Fibroblast of lung (primary cell): ENCODE data around the gene SPEG. TPM values are rescaled to one million over a fixed set of nuclear protein-coding genes. Genes with fewer than 3 reads are reported as not detected.

ENCODE experiments used
- DNase-seq, 2 donors: peaks; one replicate each; pipeline versions ENCODE4 v3.0.0 to v3.0.0-alpha.2; 2010; ENCODE audit warnings: low read depth in 2 of 2
- H2AFZ ChIP-seq: 2 replicates; pipeline ENCODE4 v1.5.1; 2012; ENCODE audit warnings: low read length, control low read depth, inconsistent platforms
- H3K27ac ChIP-seq: 2 replicates; pipeline ENCODE4 v1.5.1; 2011; ENCODE audit warnings: low read length, control low read depth; ENCODE audit not compliant: insufficient read depth
- H3K27me3 ChIP-seq: 2 replicates; pipeline ENCODE4 v1.5.1; 2011; ENCODE audit warnings: mild to moderate bottlenecking, low read length; ENCODE audit not compliant: control insufficient read depth, insufficient read depth
- H3K36me3 ChIP-seq: 2 replicates; pipeline ENCODE4 v1.5.1; 2011; ENCODE audit warnings: low read length; ENCODE audit not compliant: control insufficient read depth, insufficient read depth
- H3K4me1 ChIP-seq: 2 replicates; pipeline ENCODE4 v1.5.1; 2011; ENCODE audit warnings: low read length; ENCODE audit not compliant: control insufficient read depth, insufficient read depth; ENCODE audit errors: extremely low read depth
- H3K4me2 ChIP-seq: 2 replicates; pipeline ENCODE4 v1.5.1; 2011; ENCODE audit warnings: low read length, control low read depth; ENCODE audit not compliant: insufficient read depth; ENCODE audit errors: extremely low read depth
- H3K4me3 ChIP-seq, 4 experiments: fragments of 200-600 bp in 1 of 4; sonication (generic) in 1 of 4; replicated peaks in 1 of 4; 2 replicates each; pipeline ENCODE4 v1.5.1; 2011 to 2016; ENCODE audit warnings: low read length in 4 of 4, low read depth in 3 of 4, mild to moderate bottlenecking in 3 of 4, control low read depth in 2 of 4, inconsistent platforms in 1 of 4, mixed read lengths in 1 of 4; ENCODE audit not compliant: insufficient read depth in 1 of 4; ENCODE audit errors: control extremely low read depth in 1 of 4
- H3K79me2 ChIP-seq: 2 replicates; pipeline ENCODE4 v1.5.1; 2012; ENCODE audit warnings: mild to moderate bottlenecking, low read length, inconsistent platforms; ENCODE audit not compliant: control insufficient read depth, insufficient read depth
- H3K9ac ChIP-seq: 2 replicates; pipeline ENCODE4 v1.5.1; 2011; ENCODE audit warnings: mild to moderate bottlenecking, low read length, control low read depth; ENCODE audit not compliant: insufficient read depth
- H3K9me3 ChIP-seq: 2 replicates; pipeline ENCODE4 v1.5.1; 2012; ENCODE audit warnings: low read depth, low read length; ENCODE audit not compliant: control insufficient read depth, insufficient read depth
- H4K20me1 ChIP-seq: 2 replicates; pipeline ENCODE4 v1.5.1; 2011; ENCODE audit warnings: low read length; ENCODE audit not compliant: control insufficient read depth, insufficient read depth; ENCODE audit errors: extremely low read depth
- EZH2 ChIP-seq: IDR thresholded peaks from 2 replicates; pipeline ENCODE4 v1.5.1; 2012; ENCODE audit warnings: low read length, control low read depth, mild to moderate bottlenecking; ENCODE audit errors: missing control alignments
- polyA plus RNA-seq, 2 donors: library from polyadenylated mRNA; depleted of rRNA in 1 of 2; stranded (reverse) in 1 of 2; unstranded in 1 of 2; fragments of >200 nt; gene quantifications; 2 replicates each; pipeline ENCODE4 v1.2.1, GENCODE V29; 2011 to 2012; ENCODE audit warnings: missing spikeins in 1 of 2
- total RNA-seq: library from RNA; depleted of rRNA; stranded (reverse); fragments of >200 nt; gene quantifications from 2 replicates; pipeline ENCODE4 v1.2.1, GENCODE V29; 2014
- TF ChIP-seq, protein P1 (sequence below), 2 donors: IDR thresholded peaks in 1 of 2; conservative IDR thresholded peaks in 1 of 2; 1 replicate in 1 of 2; 2 replicates in 1 of 2; pipeline ENCODE4 v1.5.1; 2011 to 2012; ENCODE audit warnings: low read length in 2 of 2, control low read depth in 1 of 2, inconsistent platforms in 1 of 2, low read depth in 1 of 2, mild to moderate bottlenecking in 1 of 2

The SPEG gene
- total and polyA plus RNA-seq, 2 donors (not counting 1 experiment from before 2014, with no cell fraction given), result 9.5 to 20.1 TPM

DNA sequence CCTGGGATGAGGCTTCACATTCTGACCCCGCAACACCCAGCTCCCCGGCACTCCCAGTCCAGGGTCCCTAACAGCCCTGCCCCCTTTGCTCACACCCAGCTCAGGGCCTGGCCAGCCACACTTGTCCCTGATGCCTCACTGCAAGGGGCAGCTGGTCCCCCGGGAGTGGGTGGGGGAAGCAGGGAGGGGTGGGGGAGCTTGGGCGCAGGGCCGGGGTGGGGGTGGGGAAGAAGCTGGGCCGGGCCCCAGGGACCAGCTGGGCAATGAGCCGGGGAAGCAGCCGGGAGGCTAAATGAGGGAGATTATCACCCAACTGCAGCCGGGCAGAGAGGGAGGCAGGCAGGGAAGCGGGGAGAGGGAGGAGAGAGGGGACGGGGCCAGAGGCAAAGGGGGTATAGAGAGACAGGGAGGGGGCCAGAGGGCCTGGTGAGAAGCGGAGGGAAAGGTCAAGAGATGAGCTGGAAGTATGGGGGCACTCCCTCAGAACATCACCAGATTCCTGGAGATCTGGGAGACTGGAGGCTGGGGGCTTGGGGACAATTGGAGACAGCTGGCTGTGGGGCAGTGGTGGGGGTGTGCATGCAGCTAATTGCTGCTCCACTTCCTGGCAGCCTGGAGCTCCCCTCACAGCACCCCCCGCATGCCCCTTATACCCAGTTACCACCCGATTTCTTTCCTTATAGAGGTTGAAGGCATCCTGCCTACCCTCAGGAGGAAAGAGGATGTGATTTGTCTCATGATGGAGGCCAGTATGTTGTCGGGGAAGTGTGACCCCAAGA is 77.1 kb downstream of the SPEG start:
- H4K20me1 ChIP-seq, result no peaks in the 10 kb centered on the region
- no peaks in the 10 kb centered on the region for H3K9me3 ChIP-seq
- H3K4me2 ChIP-seq, result no peak overlapping the region
- no peaks in the 10 kb centered on the region for H3K36me3 ChIP-seq
- H3K79me2 ChIP-seq, result no peaks in the 10 kb centered on the region
- no peak overlapping the region for H3K9ac ChIP-seq
- TF ChIP-seq EZH2, result no peak
- TF ChIP-seq, protein P1, sequence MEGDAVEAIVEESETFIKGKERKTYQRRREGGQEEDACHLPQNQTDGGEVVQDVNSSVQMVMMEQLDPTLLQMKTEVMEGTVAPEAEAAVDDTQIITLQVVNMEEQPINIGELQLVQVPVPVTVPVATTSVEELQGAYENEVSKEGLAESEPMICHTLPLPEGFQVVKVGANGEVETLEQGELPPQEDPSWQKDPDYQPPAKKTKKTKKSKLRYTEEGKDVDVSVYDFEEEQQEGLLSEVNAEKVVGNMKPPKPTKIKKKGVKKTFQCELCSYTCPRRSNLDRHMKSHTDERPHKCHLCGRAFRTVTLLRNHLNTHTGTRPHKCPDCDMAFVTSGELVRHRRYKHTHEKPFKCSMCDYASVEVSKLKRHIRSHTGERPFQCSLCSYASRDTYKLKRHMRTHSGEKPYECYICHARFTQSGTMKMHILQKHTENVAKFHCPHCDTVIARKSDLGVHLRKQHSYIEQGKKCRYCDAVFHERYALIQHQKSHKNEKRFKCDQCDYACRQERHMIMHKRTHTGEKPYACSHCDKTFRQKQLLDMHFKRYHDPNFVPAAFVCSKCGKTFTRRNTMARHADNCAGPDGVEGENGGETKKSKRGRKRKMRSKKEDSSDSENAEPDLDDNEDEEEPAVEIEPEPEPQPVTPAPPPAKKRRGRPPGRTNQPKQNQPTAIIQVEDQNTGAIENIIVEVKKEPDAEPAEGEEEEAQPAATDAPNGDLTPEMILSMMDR (conservative IDR thresholded peaks at IDR 0.05 in 1 of 2, IDR thresholded peaks at IDR 0.05 in 1 of 2; ENCODE audit: low read depth in 1 of 2, low read length in 2 of 2), result no peak
- H2AFZ ChIP-seq, result no peak overlapping the region
- no peak overlapping the region for H3K27ac ChIP-seq
- no peaks in the 10 kb centered on the region for H3K4me1 ChIP-seq
- peaks cover 57% of the 10 kb centered on the region for H3K27me3 ChIP-seq
- DNase-seq, result no peak
- H3K4me3 ChIP-seq, result no peak overlapping the region

DNA sequence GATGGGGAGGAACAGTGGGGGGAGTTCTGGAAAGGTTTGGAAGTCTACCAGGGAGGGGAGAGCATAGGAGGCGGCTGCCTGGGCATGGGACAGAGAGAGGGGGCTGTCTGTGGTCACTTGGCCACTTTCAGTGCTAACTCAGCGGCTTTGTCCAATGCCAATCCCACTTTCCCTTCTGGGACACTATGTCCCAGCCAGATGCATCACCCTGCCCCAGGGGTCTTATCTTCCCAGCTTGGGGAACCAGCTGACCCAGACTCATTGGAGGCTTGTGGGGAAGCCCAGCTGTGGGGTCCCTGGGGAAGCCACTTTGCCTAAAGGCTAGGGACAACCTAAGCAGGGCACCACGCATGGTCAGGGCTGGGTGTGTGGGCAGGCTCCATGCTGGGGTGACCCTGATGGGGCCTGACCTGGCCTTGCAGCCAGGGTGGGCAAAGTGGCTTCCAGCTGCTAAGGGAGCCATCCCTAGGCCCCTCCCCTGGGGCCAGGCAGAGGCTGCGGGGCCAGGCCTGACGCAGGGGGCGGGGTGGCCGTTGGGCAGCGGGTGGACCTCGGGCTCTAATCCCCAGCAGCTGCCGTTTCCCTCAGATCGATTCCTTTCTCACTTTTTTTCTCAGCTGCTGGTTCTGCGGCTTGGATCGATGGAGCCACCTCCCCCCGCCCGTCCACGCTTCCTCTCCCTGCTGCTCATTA is 78.0 kb downstream of the SPEG start:
- peaks cover 59% of the 10 kb centered on the region for H3K27me3 ChIP-seq
- no peaks in the 10 kb centered on the region for H4K20me1 ChIP-seq
- H3K79me2 ChIP-seq, result no peaks in the 10 kb centered on the region
- no peak overlapping the region for H3K4me2 ChIP-seq
- H3K9me3 ChIP-seq, result no peaks in the 10 kb centered on the region
- TF ChIP-seq EZH2, result peak; percentile 56
- TF ChIP-seq, protein P1 (conservative IDR thresholded peaks at IDR 0.05 in 1 of 2, IDR thresholded peaks at IDR 0.05 in 1 of 2; ENCODE audit: low read depth in 1 of 2, low read length in 2 of 2), result no peak
- no peak overlapping the region for H3K9ac ChIP-seq
- no peak overlapping the region for H3K27ac ChIP-seq
- no peaks in the 10 kb centered on the region for H3K4me1 ChIP-seq
- no peak for DNase-seq
- H3K36me3 ChIP-seq, result no peaks in the 10 kb centered on the region
- no peak overlapping the region for H3K4me3 ChIP-seq
- H2AFZ ChIP-seq, result no peak overlapping the region

DNA sequence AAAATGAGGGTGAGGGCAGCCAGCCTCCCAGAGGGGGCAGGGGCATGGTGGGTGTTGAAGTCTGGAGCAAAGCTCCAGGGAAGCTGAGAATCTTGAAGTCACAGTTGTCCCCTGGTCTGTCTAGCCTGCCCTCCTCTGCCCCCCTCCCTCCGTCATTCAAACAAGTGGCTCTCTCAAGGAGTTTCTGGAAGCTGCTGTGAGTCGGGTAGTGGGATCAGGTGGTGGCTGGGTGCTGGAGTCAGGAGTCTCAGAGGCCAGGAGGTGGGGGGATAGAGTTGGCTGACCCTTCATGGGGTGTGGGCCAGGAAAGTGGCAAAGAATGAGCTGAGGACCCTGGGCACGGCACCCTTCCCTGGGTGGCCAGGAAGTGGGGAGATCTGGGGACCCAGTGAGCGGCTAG is 79.1 kb downstream of the SPEG start:
- Histone ChIP-seq H3K9ac (no peak overlapping the region), H3K27ac (no peak overlapping the region), H3K9me3 (no peaks in the 10 kb centered on the region), H3K27me3 (peaks cover 59% of the 10 kb centered on the region), H3K4me2 (no peak overlapping the region), H3K4me1 (no peaks in the 10 kb centered on the region), H3K36me3 (no peaks in the 10 kb centered on the region), H2AFZ (no peak overlapping the region), H3K4me3 (no peak overlapping the region), H3K79me2 (no peaks in the 10 kb centered on the region), H4K20me1 (no peaks in the 10 kb centered on the region)
- TF ChIP-seq, protein P1 (conservative IDR thresholded peaks at IDR 0.05 in 1 of 2, IDR thresholded peaks at IDR 0.05 in 1 of 2; ENCODE audit: low read depth in 1 of 2, low read length in 2 of 2), result no peak
- TF ChIP-seq EZH2, result no peak
- no peak for DNase-seq
